Neural cell (in vitro differentiated cells): Measurements from ENCODE around the gene INTS11. TPM values are rescaled to one million over a fixed set of nuclear protein-coding genes. Genes with fewer than 3 reads are reported as not detected.

Source experiments
- H2AFZ ChIP-seq: fragments of 200-600, 300-800 bp; sonication (generic), shearing (Covaris generic); 2 replicates; pipeline ENCODE4 v1.6.0; 2014; ENCODE audit warnings: low read depth, mild to moderate bottlenecking, antibody characterized with exemption, low read length, moderate library complexity
- H3F3A ChIP-seq: fragments of 200-600 bp; shearing (Covaris generic); 2 replicates; pipeline ENCODE4 v1.6.1; 2016; ENCODE audit warnings: mild to moderate bottlenecking, moderate library complexity, mixed read lengths, antibody characterized with exemption, low read length; ENCODE audit not compliant: insufficient read depth, poor library complexity, severe bottlenecking
- H3K27ac ChIP-seq: fragments of 200-600, 300-800 bp; sonication (generic), shearing (Covaris generic); 2 replicates; pipeline ENCODE4 v1.5.1; 2014; ENCODE audit warnings: mild to moderate bottlenecking, low read length, moderate library complexity
- H3K27me3 ChIP-seq: fragments of 300-800, 200-600 bp; sonication (generic), shearing (Covaris generic); 2 replicates; pipeline ENCODE4 v1.6.0; 2014; ENCODE audit warnings: mild to moderate bottlenecking, low read depth, low read length, moderate library complexity; ENCODE audit not compliant: insufficient read depth
- H3K36me3 ChIP-seq: fragments of 300-800, 200-600 bp; sonication (generic), shearing (Covaris generic); 2 replicates; pipeline ENCODE4 v1.5.1; 2014; ENCODE audit warnings: mild to moderate bottlenecking, antibody characterized with exemption, low read length, moderate library complexity; ENCODE audit not compliant: insufficient read depth
- H3K4me2 ChIP-seq: fragments of 300-800, 200-600 bp; sonication (generic), shearing (Covaris generic); 2 replicates; pipeline ENCODE4 v1.6.0; 2014; ENCODE audit warnings: mild to moderate bottlenecking, low read length
- H3K4me3 ChIP-seq: fragments of 300-800, 200-600 bp; sonication (generic), shearing (Covaris generic); 2 replicates; pipeline ENCODE4 v1.5.1; 2014; ENCODE audit warnings: mild to moderate bottlenecking, low read length, moderate library complexity
- H3K79me2 ChIP-seq: fragments of 200-600 bp; shearing (Covaris generic); replicated peaks from 2 replicates; pipeline ENCODE4 v1.6.0; 2014; ENCODE audit warnings: mild to moderate bottlenecking, low read length, moderate library complexity; ENCODE audit not compliant: insufficient read depth
- H3K9ac ChIP-seq: fragments of 300-800, 200-600 bp; sonication (generic), shearing (Covaris generic); 2 replicates; pipeline ENCODE4 v1.6.1; 2016; ENCODE audit warnings: mild to moderate bottlenecking, low read length, mixed read lengths
- H3K9me2 ChIP-seq: fragments of 200-600 bp; shearing (Covaris generic); 2 replicates; pipeline ENCODE4 v1.6.1; 2016; ENCODE audit warnings: mild to moderate bottlenecking, low read length, mixed read lengths; ENCODE audit not compliant: insufficient read depth
- H3K9me3 ChIP-seq: fragments of 200-600, 300-800 bp; sonication (generic), shearing (Covaris generic); 2 replicates; pipeline ENCODE4 v1.6.1; 2016; ENCODE audit warnings: mild to moderate bottlenecking, mixed run types, low read length, moderate library complexity, mixed read lengths
- H4K20me1 ChIP-seq: fragments of 200-600 bp; shearing (Covaris generic); 2 replicates; pipeline ENCODE4 v1.6.1; 2016; ENCODE audit warnings: mild to moderate bottlenecking, mixed run types; ENCODE audit not compliant: insufficient read depth
- EP300 ChIP-seq: fragments of 450-650 bp; conservative IDR thresholded peaks from 2 replicates; pipeline ENCODE4 v1.6.1; 2014; ENCODE audit warnings: antibody characterized with exemption, mild to moderate bottlenecking, moderate library complexity; ENCODE audit not compliant: poor library complexity, severe bottlenecking
- EZH2 ChIP-seq: fragments of 200-600, 300-800 bp; shearing (Covaris generic), sonication (generic); IDR thresholded peaks from 2 replicates; pipeline ENCODE4 v1.6.1; 2014; ENCODE audit warnings: antibody characterized with exemption, low read length, borderline replicate concordance, mild to moderate bottlenecking; ENCODE audit not compliant: insufficient read depth, poor library complexity, severe bottlenecking
- MXI1 ChIP-seq: fragments of 450-650 bp; conservative IDR thresholded peaks from 2 replicates; pipeline ENCODE4 v1.6.1; 2014; ENCODE audit warnings: antibody characterized with exemption, mild to moderate bottlenecking; ENCODE audit not compliant: poor library complexity, severe bottlenecking
- POLR2AphosphoS5 ChIP-seq: IDR thresholded peaks from 2 replicates; pipeline ENCODE4 v1.6.1; 2012
- RAD21 ChIP-seq: fragments of 450-650 bp; conservative IDR thresholded peaks from 2 replicates; pipeline ENCODE4 v1.6.1; 2014; ENCODE audit warnings: antibody characterized with exemption, mild to moderate bottlenecking, moderate library complexity
- SMC3 ChIP-seq: fragments of 450-650 bp; conservative IDR thresholded peaks from 2 replicates; pipeline ENCODE4 v1.6.1; 2014; ENCODE audit warnings: antibody characterized with exemption, mild to moderate bottlenecking, moderate library complexity; ENCODE audit not compliant: poor library complexity
- polyA plus RNA-seq: library from polyadenylated mRNA; depleted of rRNA; stranded (reverse); fragments of >200 nt; gene quantifications from 2 replicates; pipeline ENCODE4 v1.2.3, GENCODE V29; 2014
- TF ChIP-seq, protein P1 (sequence below): fragments of 450-650 bp; IDR thresholded peaks from 2 replicates; pipeline ENCODE4 v1.5.1; 2014; ENCODE audit warnings: antibody characterized with exemption, mild to moderate bottlenecking, moderate library complexity; ENCODE audit not compliant: poor library complexity, severe bottlenecking
- TF ChIP-seq, protein P2 (sequence below): IDR thresholded peaks from 2 replicates; pipeline ENCODE4 v1.6.1; 2012; ENCODE audit warnings: borderline replicate concordance

Gene INTS11
- polyA plus RNA-seq, 1 donor from 2014 or later: 131 TPM

DNA sequence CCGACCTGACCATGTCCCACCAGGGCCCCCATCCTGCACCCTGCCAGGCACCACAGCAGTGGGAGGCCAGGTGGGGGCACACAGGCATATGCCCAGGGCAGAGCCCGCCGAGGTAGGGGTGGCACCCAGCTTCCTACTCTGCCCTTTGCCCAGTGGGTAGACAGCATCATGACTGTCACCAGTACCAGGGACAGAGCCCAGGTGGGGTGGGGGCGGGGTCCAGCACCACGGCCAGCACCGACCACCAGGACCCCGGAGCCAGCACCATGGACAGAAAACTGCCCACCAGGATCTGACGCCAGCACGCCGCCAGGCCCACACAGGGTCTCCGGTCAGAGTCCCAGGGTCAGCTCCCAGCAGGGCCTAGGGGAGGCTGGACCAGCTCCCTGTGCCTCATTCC lies 10.4 kb upstream of the INTS11 start:
- Histone ChIP-seq H3K9ac (no peak overlapping the region), H3K9me3 (no peaks in the 10 kb centered on the region), H3K4me3 (no peak overlapping the region), H2AFZ (no peak overlapping the region), H3K27ac (no peak overlapping the region), H4K20me1 (no peaks in the 10 kb centered on the region), H3F3A (no peaks in the 10 kb centered on the region), H3K79me2 (no peaks in the 10 kb centered on the region), H3K4me2 (no peak overlapping the region), H3K27me3 (no peaks in the 10 kb centered on the region), H3K9me2 (no peaks in the 10 kb centered on the region), H3K36me3 (no peaks in the 10 kb centered on the region)
- TF ChIP-seq, protein P1, sequence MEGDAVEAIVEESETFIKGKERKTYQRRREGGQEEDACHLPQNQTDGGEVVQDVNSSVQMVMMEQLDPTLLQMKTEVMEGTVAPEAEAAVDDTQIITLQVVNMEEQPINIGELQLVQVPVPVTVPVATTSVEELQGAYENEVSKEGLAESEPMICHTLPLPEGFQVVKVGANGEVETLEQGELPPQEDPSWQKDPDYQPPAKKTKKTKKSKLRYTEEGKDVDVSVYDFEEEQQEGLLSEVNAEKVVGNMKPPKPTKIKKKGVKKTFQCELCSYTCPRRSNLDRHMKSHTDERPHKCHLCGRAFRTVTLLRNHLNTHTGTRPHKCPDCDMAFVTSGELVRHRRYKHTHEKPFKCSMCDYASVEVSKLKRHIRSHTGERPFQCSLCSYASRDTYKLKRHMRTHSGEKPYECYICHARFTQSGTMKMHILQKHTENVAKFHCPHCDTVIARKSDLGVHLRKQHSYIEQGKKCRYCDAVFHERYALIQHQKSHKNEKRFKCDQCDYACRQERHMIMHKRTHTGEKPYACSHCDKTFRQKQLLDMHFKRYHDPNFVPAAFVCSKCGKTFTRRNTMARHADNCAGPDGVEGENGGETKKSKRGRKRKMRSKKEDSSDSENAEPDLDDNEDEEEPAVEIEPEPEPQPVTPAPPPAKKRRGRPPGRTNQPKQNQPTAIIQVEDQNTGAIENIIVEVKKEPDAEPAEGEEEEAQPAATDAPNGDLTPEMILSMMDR: no peak
- TF ChIP-seq EP300 (no peak), MXI1 (no peak), SMC3 (no peak)

GRCh38 chr1:1333551-1334241 lies 9.2 kb upstream of the INTS11 start:
- no peaks in the 10 kb centered on the region for H3K27me3 ChIP-seq
- H3F3A ChIP-seq: no peaks in the 10 kb centered on the region
- H3K4me2 ChIP-seq: no peak overlapping the region
- H3K36me3 ChIP-seq: no peaks in the 10 kb centered on the region
- H3K27ac ChIP-seq: no peak overlapping the region
- TF ChIP-seq RAD21 (no peak), MXI1 (no peak), EP300 (no peak), SMC3 (no peak), POLR2AphosphoS5 (no peak), EZH2 (no peak)
- TF ChIP-seq, protein P1: no peak
- TF ChIP-seq, protein P2, sequence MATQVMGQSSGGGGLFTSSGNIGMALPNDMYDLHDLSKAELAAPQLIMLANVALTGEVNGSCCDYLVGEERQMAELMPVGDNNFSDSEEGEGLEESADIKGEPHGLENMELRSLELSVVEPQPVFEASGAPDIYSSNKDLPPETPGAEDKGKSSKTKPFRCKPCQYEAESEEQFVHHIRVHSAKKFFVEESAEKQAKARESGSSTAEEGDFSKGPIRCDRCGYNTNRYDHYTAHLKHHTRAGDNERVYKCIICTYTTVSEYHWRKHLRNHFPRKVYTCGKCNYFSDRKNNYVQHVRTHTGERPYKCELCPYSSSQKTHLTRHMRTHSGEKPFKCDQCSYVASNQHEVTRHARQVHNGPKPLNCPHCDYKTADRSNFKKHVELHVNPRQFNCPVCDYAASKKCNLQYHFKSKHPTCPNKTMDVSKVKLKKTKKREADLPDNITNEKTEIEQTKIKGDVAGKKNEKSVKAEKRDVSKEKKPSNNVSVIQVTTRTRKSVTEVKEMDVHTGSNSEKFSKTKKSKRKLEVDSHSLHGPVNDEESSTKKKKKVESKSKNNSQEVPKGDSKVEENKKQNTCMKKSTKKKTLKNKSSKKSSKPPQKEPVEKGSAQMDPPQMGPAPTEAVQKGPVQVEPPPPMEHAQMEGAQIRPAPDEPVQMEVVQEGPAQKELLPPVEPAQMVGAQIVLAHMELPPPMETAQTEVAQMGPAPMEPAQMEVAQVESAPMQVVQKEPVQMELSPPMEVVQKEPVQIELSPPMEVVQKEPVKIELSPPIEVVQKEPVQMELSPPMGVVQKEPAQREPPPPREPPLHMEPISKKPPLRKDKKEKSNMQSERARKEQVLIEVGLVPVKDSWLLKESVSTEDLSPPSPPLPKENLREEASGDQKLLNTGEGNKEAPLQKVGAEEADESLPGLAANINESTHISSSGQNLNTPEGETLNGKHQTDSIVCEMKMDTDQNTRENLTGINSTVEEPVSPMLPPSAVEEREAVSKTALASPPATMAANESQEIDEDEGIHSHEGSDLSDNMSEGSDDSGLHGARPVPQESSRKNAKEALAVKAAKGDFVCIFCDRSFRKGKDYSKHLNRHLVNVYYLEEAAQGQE: no peak
- no peaks in the 10 kb centered on the region for H3K9me2 ChIP-seq
- H3K79me2 ChIP-seq: no peaks in the 10 kb centered on the region
- H3K9ac ChIP-seq: no peak overlapping the region
- no peaks in the 10 kb centered on the region for H3K9me3 ChIP-seq
- no peaks in the 10 kb centered on the region for H4K20me1 ChIP-seq
- no peak overlapping the region for H2AFZ ChIP-seq
- H3K4me3 ChIP-seq: no peak overlapping the region
